Measurements from ENCODE around the gene PTGS1. TPM values are rescaled to one million over a fixed set of nuclear protein-coding genes. Genes with fewer than 3 reads are reported as not detected.
"Not testable (repeated sequence)": the region's sequence is repeated elsewhere in the genome, so short reads cannot be mapped to it uniquely, and the experiment has no call there.

The PTGS1 gene
- total RNA-seq, 1 experiment from 2014 or later, result 1.8 TPM

DNA sequence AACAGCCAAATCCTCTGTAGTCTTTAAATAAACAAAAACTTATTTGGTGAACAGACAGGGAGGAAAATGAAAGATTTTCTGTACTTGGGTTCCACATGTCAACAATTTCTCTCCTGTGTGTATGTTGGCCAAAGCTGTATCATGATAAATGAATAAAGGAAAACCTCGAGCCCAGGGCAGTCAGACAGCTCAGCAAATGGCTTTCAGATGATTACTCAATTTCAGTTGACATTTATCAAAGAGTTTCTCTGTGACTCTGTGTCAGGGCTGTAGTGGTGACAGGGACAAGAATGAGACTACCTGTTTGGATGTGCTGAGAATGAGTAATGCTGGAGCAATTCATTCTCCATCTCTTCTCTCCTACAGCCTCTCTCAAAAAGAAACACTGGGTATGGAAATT lies 45.7 kb upstream of the PTGS1 start:
- no peaks in the 10 kb centered on the region for H3K9me2 ChIP-seq (ENCODE audit: insufficient read depth)
- DNase-seq, result no peak
- no peak overlapping the region for H2AFZ ChIP-seq
- peaks cover 11% of the 10 kb centered on the region for H4K20me1 ChIP-seq (ENCODE audit: insufficient read depth)
- CTCF ChIA-PET, result no interaction called here
- TF ChIP-seq EZH2 (IDR thresholded peaks at IDR 0.05; ENCODE audit: low read depth), result no peak
- TF ChIP-seq, protein P1, sequence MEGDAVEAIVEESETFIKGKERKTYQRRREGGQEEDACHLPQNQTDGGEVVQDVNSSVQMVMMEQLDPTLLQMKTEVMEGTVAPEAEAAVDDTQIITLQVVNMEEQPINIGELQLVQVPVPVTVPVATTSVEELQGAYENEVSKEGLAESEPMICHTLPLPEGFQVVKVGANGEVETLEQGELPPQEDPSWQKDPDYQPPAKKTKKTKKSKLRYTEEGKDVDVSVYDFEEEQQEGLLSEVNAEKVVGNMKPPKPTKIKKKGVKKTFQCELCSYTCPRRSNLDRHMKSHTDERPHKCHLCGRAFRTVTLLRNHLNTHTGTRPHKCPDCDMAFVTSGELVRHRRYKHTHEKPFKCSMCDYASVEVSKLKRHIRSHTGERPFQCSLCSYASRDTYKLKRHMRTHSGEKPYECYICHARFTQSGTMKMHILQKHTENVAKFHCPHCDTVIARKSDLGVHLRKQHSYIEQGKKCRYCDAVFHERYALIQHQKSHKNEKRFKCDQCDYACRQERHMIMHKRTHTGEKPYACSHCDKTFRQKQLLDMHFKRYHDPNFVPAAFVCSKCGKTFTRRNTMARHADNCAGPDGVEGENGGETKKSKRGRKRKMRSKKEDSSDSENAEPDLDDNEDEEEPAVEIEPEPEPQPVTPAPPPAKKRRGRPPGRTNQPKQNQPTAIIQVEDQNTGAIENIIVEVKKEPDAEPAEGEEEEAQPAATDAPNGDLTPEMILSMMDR (conservative IDR thresholded peaks at IDR 0.05), result no peak
- no peak overlapping the region for H3K4me3 ChIP-seq
- H3F3A ChIP-seq (ENCODE audit: insufficient read depth, low read depth), result no peaks in the 10 kb centered on the region
- POLR2A ChIA-PET (ENCODE audit: unreplicated experiment), result no interaction called here
- no peaks in the 10 kb centered on the region for H3K27me3 ChIP-seq (ENCODE audit: insufficient read depth, low read depth)
- H3K36me3 ChIP-seq (ENCODE audit: low read depth), result 0 out of 2 replicates have a peak, but pooled peaks cover 6% of the 10 kb centered on the region
- H3K4me1 ChIP-seq (replicated peaks; ENCODE audit: insufficient read depth), result no peaks in the 10 kb centered on the region
- intact Hi-C loops (cut with micrococcal nuclease; ENCODE audit: unreplicated experiment), result no loop called here
- no peak overlapping the region for H3K4me2 ChIP-seq
- no peak overlapping the region for H3K27ac ChIP-seq
- BruUV-seq (replicated peaks), result no TSS peak
- no peaks in the 10 kb centered on the region for H3K79me2 ChIP-seq (ENCODE audit: low read depth)
- no peaks in the 10 kb centered on the region for H3K9me3 ChIP-seq (ENCODE audit: insufficient read depth, low read depth)

DNA sequence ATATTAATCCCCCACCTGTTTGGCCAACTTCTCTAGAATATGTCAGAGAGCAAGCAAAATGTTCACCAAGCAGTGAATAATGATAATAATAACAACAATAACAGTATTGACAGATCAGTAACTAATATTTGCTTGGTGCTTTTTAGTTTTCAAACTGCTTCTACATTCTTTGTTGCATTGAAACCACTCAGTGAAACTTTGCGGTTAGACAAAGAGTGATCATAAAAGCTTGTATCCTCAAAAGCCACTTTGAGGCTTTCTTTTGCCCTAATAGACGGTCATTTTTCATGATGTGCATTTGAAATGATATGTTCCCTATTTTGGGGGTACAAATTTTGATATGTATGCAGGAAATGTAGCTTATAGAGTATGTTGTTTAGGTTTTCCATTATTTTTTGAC lies 43.6 kb upstream of the PTGS1 start:
- no TSS peak for BruUV-seq (replicated peaks)
- peaks cover 3% of the 10 kb centered on the region; the same call in 1 of the 2 replicates for H4K20me1 ChIP-seq (ENCODE audit: insufficient read depth)
- ChIA-PET CTCF (interaction anchor here (0.6 kb wide), 2 partner anchors 37 to 707 kb away, joined by 3 to 6 read pairs; no protein-coding TSS in a partner anchor), POLR2A (ENCODE audit: unreplicated experiment) (no interaction called here)
- no peak overlapping the region for H3K4me2 ChIP-seq
- no peaks in the 10 kb centered on the region for H3K27me3 ChIP-seq (ENCODE audit: insufficient read depth, low read depth)
- H3K79me2 ChIP-seq (ENCODE audit: low read depth), result no peaks in the 10 kb centered on the region
- TF ChIP-seq, protein P1 (conservative IDR thresholded peaks at IDR 0.05), result no peak
- no peak for TF ChIP-seq EZH2 (IDR thresholded peaks at IDR 0.05; ENCODE audit: low read depth)
- H3K4me3 ChIP-seq, result no peak overlapping the region
- intact Hi-C loops (cut with micrococcal nuclease; ENCODE audit: unreplicated experiment), result no loop called here
- H3K27ac ChIP-seq, result no peak overlapping the region
- no peak for DNase-seq
- H3K36me3 ChIP-seq (ENCODE audit: low read depth), result no peaks in the 10 kb centered on the region
- H3K9me3 ChIP-seq (ENCODE audit: insufficient read depth, low read depth), result no peaks in the 10 kb centered on the region
- no peaks in the 10 kb centered on the region for H3K9me2 ChIP-seq (ENCODE audit: insufficient read depth)
- no peaks in the 10 kb centered on the region for H3K4me1 ChIP-seq (replicated peaks; ENCODE audit: insufficient read depth)
- H3F3A ChIP-seq (ENCODE audit: insufficient read depth, low read depth), result no peaks in the 10 kb centered on the region; the same call in 1 of the 2 replicates
- H2AFZ ChIP-seq, result no peak overlapping the region

DNA sequence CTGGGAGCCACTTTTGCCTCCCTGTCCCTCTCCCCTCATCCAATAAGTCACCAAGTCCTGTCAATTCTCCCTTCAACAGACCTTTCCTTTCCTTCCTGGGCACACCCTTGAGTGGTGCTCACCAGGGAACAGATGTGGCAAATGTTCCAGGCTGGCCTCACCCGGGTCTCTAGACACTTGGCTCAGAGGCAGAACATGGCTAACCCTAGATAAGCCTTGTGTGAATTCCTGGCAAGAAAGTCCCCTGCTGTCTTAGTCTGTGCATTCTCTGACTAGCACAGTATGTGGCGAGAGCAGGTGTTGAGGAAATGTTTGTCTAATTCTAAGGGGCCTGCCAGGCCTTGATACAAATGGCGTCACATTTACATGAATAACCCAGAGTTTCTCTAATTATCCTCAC lies 41.2 kb upstream of the PTGS1 start:
- no TSS peak for BruUV-seq (replicated peaks)
- no peak for DNase-seq
- Histone ChIP-seq H3K36me3 (ENCODE audit: low read depth) (no peaks in the 10 kb centered on the region), H3K27ac (no peak overlapping the region), H3K9me2 (ENCODE audit: insufficient read depth) (no peaks in the 10 kb centered on the region), H3F3A (ENCODE audit: insufficient read depth, low read depth) (no peaks in the 10 kb centered on the region; the same call in 1 of the 2 replicates), H2AFZ (no peak overlapping the region), H3K4me1 (replicated peaks; ENCODE audit: insufficient read depth) (no peaks in the 10 kb centered on the region), H3K4me2 (no peak overlapping the region), H3K79me2 (ENCODE audit: low read depth) (no peaks in the 10 kb centered on the region), H4K20me1 (ENCODE audit: insufficient read depth) (peaks cover 3% of the 10 kb centered on the region; the same call in 1 of the 2 replicates), H3K9me3 (ENCODE audit: insufficient read depth, low read depth) (no peaks in the 10 kb centered on the region), H3K27me3 (ENCODE audit: insufficient read depth, low read depth) (no peaks in the 10 kb centered on the region), H3K4me3 (no peak overlapping the region)
- TF ChIP-seq, protein P1 (conservative IDR thresholded peaks at IDR 0.05), result no peak
- TF ChIP-seq EZH2 (IDR thresholded peaks at IDR 0.05; ENCODE audit: low read depth), result no peak
- intact Hi-C loops (cut with micrococcal nuclease; ENCODE audit: unreplicated experiment), result no loop called here
- CTCF ChIA-PET, result no interaction called here
- POLR2A ChIA-PET (ENCODE audit: unreplicated experiment), result no interaction called here

DNA sequence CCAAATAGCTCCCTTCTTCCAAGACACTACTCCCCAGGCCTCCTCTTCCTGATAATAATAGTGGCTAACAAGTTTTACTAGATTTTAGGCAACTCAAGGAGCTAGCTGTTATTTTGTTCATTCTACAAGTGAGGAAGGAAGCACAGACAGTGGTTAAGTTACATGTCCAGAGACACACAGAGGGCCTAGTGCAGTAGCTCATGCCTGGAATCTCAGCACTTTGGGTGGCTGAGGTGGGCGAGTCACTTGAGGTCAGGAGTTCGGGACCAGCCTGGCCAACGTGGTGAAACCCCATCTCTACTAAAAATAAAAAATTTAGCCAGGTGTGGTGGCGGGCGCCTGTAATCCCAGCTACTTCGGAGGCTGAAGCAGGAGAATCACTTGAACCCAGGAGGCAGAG lies 40.4 kb upstream of the PTGS1 start:
- H3K9me2 ChIP-seq (ENCODE audit: insufficient read depth); H4K20me1 ChIP-seq (ENCODE audit: insufficient read depth); H3K79me2 ChIP-seq (ENCODE audit: low read depth); H3K27ac ChIP-seq; DNase-seq; H3K4me3 ChIP-seq; POLR2A ChIA-PET (ENCODE audit: unreplicated experiment); H3K9me3 ChIP-seq (ENCODE audit: insufficient read depth, low read depth); H3K4me1 ChIP-seq (replicated peaks; ENCODE audit: insufficient read depth); H3K4me2 ChIP-seq; H3F3A ChIP-seq (ENCODE audit: insufficient read depth, low read depth); intact Hi-C loops (cut with micrococcal nuclease; ENCODE audit: unreplicated experiment); H3K27me3 ChIP-seq (ENCODE audit: insufficient read depth, low read depth); H3K36me3 ChIP-seq (ENCODE audit: low read depth); BruUV-seq (replicated peaks); H2AFZ ChIP-seq: not testable (repeated sequence)
- CTCF ChIA-PET, result interaction anchor here (0.5 to 0.6 kb wide), 2 partner anchors 66 to 690 kb away, joined by 3 to 12 read pairs; partner anchors contain the start of genes MRRF and RBM18
